ENCODE results near the gene GREM1. TPM values are rescaled to one million over a fixed set of nuclear protein-coding genes. Genes with fewer than 3 reads are reported as not detected.

Gene GREM1
- total and polyA plus RNA-seq, 2 of the 4 experiments (the other 2 are of a cell fraction), result 848 to 852 TPM

DNA sequence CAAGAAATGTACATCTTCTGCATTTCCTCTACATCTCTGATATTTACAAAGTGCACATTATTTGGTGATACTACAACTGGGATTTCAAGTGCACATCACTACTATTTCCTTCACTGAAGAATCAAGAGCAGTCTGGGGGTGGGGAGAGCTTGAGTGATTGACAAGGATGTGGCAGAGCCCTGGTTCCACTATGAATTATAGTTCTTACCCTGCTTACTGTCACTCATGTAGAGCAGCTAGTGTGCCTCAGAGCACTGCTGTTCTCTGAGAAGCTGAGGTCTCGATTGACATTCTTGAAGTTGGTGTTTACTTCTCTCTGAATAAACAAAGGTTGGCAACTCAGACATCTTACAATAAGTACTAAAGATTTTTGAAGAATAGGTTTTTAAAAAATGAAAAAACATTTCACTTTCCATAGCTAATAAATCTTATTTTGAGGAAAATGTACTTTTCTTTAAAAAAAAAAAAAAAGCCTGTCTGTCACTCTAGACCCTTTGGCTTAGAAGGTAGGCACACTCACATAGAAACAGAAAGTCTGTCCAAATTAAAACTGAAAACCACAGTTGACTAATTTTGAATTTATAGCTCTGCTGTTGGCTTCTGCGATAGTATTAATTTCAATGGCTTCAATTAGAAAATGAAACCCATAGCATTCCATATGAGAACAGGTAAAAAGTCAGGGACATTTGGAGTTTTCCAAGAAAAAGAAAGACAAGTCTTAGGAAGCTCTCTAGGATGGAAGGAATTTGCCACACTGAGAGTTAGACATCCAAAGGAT, 5.6 kb downstream of the GREM1 start:
- no TSS peak for BruUV-seq (replicated peaks)
- Histone ChIP-seq H3K27me3 (ENCODE audit: control insufficient read depth, insufficient read depth, low read length) (no peaks in the 10 kb centered on the region), H3K9me3 (ENCODE audit: control insufficient read depth, insufficient read depth, low read length) (no peaks in the 10 kb centered on the region), H2AK5ac (ENCODE audit: low read depth, low read length) (peak overlapping the region; percentile 37), H2BK120ac (ENCODE audit: low read depth, low read length) (no peak overlapping the region), H3K36me3 (ENCODE audit: control insufficient read depth, insufficient read depth, low read length) (peaks cover 38% of the 10 kb centered on the region), H3K9me1 (ENCODE audit: insufficient read depth, low read length) (no peaks in the 10 kb centered on the region; the same call in none of the 2 replicates), H4K5ac (ENCODE audit: low read depth, low read length) (peak overlapping the region; percentile 8; the same call in 1 of the 2 replicates), H4K20me1 (ENCODE audit: insufficient read depth, low read length) (peaks cover 78% of the 10 kb centered on the region), H3K14ac (replicated peaks; ENCODE audit: low read depth, low read length) (peak overlapping the region; percentile 26), H2BK5ac (ENCODE audit: low read depth, low read length, poor library complexity, severe bottlenecking) (peak overlapping the region; percentile 77), H3K4me3 (ENCODE audit: insufficient read depth, low read depth, low read length) (no peak overlapping the region), H2AK9ac (replicated peaks; ENCODE audit: low read depth, low read length, poor library complexity) (no peak overlapping the region), H3K9ac (ENCODE audit: low read depth, low read length) (no peak overlapping the region), H3K4me1 (ENCODE audit: control insufficient read depth, insufficient read depth, low read length) (peaks cover 2% of the 10 kb centered on the region; the same call in 1 of the 2 replicates), H3K4ac (ENCODE audit: low read depth, low read length) (peak overlapping the region; percentile 35; the same call in 1 of the 2 replicates), H4K91ac (ENCODE audit: insufficient read depth, low read depth, low read length) (no peak overlapping the region), H3K27ac (ENCODE audit: insufficient read depth, low read length) (peak overlapping the region; percentile 36; the same call in 1 of the 2 replicates), H3K79me1 (ENCODE audit: low read depth in 1 of 2, low read length in 2 of 2) (peaks cover under 1 to 25% of the 10 kb centered on the region in 2 experiments; a peak in 2 of 4 replicates), H2BK20ac (ENCODE audit: low read depth, low read length) (no peak overlapping the region), H3K4me2 (ENCODE audit: low read depth, low read length) (peak overlapping the region; percentile 44), H3K23ac (ENCODE audit: low read depth, low read length) (peak overlapping the region; percentile 52; the same call in 1 of the 2 replicates), H2BK15ac (ENCODE audit: low read depth, low read length) (no peak overlapping the region), H3K18ac (ENCODE audit: low read depth, low read length) (peak overlapping the region; percentile 42), H3K56ac (ENCODE audit: extremely low read depth, insufficient read depth, low read length) (no peak overlapping the region), H2AFZ (replicated peaks; ENCODE audit: low read length, poor library complexity) (no peak overlapping the region), H4K8ac (ENCODE audit: low read depth in 2 of 2, low read length in 2 of 2) (peak overlapping the region in 1 of 2 experiments; percentile 51; a peak in 2 of 4 replicates)
- ChIA-PET CTCF (no interaction called here), POLR2A (ENCODE audit: unreplicated experiment) (interaction anchor here (0.6 kb wide), 1 partner anchor 149 kb away, joined by 3 read pairs; no protein-coding TSS in a partner anchor)
- TF ChIP-seq, protein P1, sequence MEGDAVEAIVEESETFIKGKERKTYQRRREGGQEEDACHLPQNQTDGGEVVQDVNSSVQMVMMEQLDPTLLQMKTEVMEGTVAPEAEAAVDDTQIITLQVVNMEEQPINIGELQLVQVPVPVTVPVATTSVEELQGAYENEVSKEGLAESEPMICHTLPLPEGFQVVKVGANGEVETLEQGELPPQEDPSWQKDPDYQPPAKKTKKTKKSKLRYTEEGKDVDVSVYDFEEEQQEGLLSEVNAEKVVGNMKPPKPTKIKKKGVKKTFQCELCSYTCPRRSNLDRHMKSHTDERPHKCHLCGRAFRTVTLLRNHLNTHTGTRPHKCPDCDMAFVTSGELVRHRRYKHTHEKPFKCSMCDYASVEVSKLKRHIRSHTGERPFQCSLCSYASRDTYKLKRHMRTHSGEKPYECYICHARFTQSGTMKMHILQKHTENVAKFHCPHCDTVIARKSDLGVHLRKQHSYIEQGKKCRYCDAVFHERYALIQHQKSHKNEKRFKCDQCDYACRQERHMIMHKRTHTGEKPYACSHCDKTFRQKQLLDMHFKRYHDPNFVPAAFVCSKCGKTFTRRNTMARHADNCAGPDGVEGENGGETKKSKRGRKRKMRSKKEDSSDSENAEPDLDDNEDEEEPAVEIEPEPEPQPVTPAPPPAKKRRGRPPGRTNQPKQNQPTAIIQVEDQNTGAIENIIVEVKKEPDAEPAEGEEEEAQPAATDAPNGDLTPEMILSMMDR (conservative IDR thresholded peaks at IDR 0.05; ENCODE audit: low read depth, low read length), result no peak
- TF ChIP-seq RCOR1 (IDR thresholded peaks at IDR 0.05; ENCODE audit: insufficient replicate concordance, low read length) (no peak), SMC3 (IDR thresholded peaks at IDR 0.05; ENCODE audit: low read depth, low read length) (no peak), FOS (IDR thresholded peaks at IDR 0.05; ENCODE audit: low read depth, low read length) (no peak), MAZ (IDR thresholded peaks at IDR 0.05; ENCODE audit: borderline replicate concordance, low read depth, low read length) (no peak), CEBPB (IDR thresholded peaks at IDR 0.05; ENCODE audit: low read depth, low read length) (no peak), MAFK (IDR thresholded peaks at IDR 0.05; ENCODE audit: low read depth, low read length) (no peak), RFX5 (IDR thresholded peaks at IDR 0.05; ENCODE audit: low read depth, low read length) (no peak), NFE2L2 (IDR thresholded peaks at IDR 0.05; ENCODE audit: low read depth, low read length) (no peak), POLR2A (IDR thresholded peaks at IDR 0.05; ENCODE audit: low read depth, low read length) (no peak; the same call in 1 of the 2 replicates), BHLHE40 (IDR thresholded peaks at IDR 0.05; ENCODE audit: low read depth, low read length) (no peak), MXI1 (IDR thresholded peaks at IDR 0.05; ENCODE audit: borderline replicate concordance, low read depth, low read length) (no peak)
- TF ChIP-seq, protein P2, sequence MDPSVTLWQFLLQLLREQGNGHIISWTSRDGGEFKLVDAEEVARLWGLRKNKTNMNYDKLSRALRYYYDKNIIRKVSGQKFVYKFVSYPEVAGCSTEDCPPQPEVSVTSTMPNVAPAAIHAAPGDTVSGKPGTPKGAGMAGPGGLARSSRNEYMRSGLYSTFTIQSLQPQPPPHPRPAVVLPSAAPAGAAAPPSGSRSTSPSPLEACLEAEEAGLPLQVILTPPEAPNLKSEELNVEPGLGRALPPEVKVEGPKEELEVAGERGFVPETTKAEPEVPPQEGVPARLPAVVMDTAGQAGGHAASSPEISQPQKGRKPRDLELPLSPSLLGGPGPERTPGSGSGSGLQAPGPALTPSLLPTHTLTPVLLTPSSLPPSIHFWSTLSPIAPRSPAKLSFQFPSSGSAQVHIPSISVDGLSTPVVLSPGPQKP (IDR thresholded peaks at IDR 0.05; ENCODE audit: borderline replicate concordance, low read depth, low read length), result no peak
- TF ChIP-seq, protein P3, sequence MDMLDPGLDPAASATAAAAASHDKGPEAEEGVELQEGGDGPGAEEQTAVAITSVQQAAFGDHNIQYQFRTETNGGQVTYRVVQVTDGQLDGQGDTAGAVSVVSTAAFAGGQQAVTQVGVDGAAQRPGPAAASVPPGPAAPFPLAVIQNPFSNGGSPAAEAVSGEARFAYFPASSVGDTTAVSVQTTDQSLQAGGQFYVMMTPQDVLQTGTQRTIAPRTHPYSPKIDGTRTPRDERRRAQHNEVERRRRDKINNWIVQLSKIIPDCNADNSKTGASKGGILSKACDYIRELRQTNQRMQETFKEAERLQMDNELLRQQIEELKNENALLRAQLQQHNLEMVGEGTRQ (IDR thresholded peaks at IDR 0.05; ENCODE audit: low read depth, low read length), result no peak
- DNase-seq (no peak), ATAC-seq (ENCODE audit: low read depth) (no peak)
- dilution Hi-C loops (cut with HindIII; ENCODE audit: low sequenced_read_pairs, unreplicated experiment) (no loop called here), in situ Hi-C loops (cut with MboI; ENCODE audit: low sequenced_read_pairs) (loop anchor here (5.0 kb wide), 1 partner anchor 49 kb away; no protein-coding TSS in a partner anchor), intact Hi-C loops (cut with micrococcal nuclease) (loop anchor here (5.0 kb wide), 1 partner anchor 119 kb away; no protein-coding TSS in a partner anchor)
- WGBS, 2 experiments (ENCODE audit: extremely low coverage in 2 of 2, insufficient read length in 1 of 2), result no CpG with 5 or more reads among the region's 2 CpGs
